K562 (cell line): ENCODE results near the gene POLR2B. TPM values are rescaled to one million over a fixed set of nuclear protein-coding genes. Genes with fewer than 3 reads are reported as not detected.

Source experiments
- ATAC-seq: fragments of 200-7000 bp; cut with Tn5 transposase; 3 replicates; pipeline ENCODE4 v1.9.1; 2020; ENCODE audit warnings: moderate library complexity
- BruUV-seq: library from RNA; stranded (reverse); fragments of 400-500 nt; replicated peaks from 2 replicates; lab custom pipeline; 2021; lab: Mats Ljungman, UMichigan
- CTCF ChIA-PET: fragments of 300-600 bp; formaldehyde crosslinking; extraction: SDS; loops from one replicate; lab custom pipeline; 2021; ENCODE audit warnings: low intra/inter-chr PET ratio; lab: Yijun Ruan, JAX
- POLR2A ChIA-PET: fragments of 300-600, 350-650 bp; sonication (Branson Sonifier 250); formaldehyde crosslinking; extraction: SDS; loops from one replicate; lab custom pipeline; 2021; ENCODE audit warnings: antibody characterized with exemption, inconsistent platforms; lab: Yijun Ruan, JAX
- DNase-seq, 4 experiments: peaks; one replicate each; pipeline versions ENCODE4 v3.0.0 to v3.0.0-alpha.2; 2011 to 2018; ENCODE audit warnings: low spot score in 3 of 4, mixed read lengths in 3 of 4; ENCODE audit errors: extremely low read depth in 1 of 4
- FAIRE-seq: peaks from 2 replicates; lab custom pipeline; 2011; peaks lifted over from hg19 to GRCh38; lab: Jason Lieb, UNC
- H2AFZ ChIP-seq: 2 replicates; pipeline ENCODE4 v1.6.0; 2011; ENCODE audit warnings: low read depth, low read length, control low read depth, inconsistent platforms
- H3K27ac ChIP-seq: fragments of 200-600 bp; 3 replicates; pipeline ENCODE4 v1.8.0; 2011; ENCODE audit warnings: low read depth, mild to moderate bottlenecking, control low read depth, inconsistent platforms, low read length, moderate library complexity, mixed read lengths; ENCODE audit errors: extremely low read depth
- H3K27me3 ChIP-seq, 2 experiments: fragments of 300-600 bp in 1 of 2; 2 replicates in 1 of 2; 3 replicates in 1 of 2; pipeline versions ENCODE4 v1.6.0 to v1.8.0; 2011; ENCODE audit warnings: inconsistent platforms in 2 of 2, low read length in 2 of 2, mild to moderate bottlenecking in 1 of 2, mixed read lengths in 1 of 2, moderate library complexity in 1 of 2; ENCODE audit not compliant: control insufficient read depth in 2 of 2, insufficient read depth in 2 of 2
- H3K36me3 ChIP-seq: fragments of 300-600 bp; 3 replicates; pipeline ENCODE4 v1.8.0; 2011; ENCODE audit warnings: mild to moderate bottlenecking, low read length, inconsistent platforms; ENCODE audit not compliant: control insufficient read depth, insufficient read depth
- H3K4me1 ChIP-seq, 2 experiments: fragments of 200-600 bp in 1 of 2; replicated peaks in 1 of 2; 2 replicates in 1 of 2; 3 replicates in 1 of 2; pipeline versions ENCODE4 v1.5.1 to v1.8.0; 2011; ENCODE audit warnings: inconsistent platforms in 2 of 2, low read length in 2 of 2, mild to moderate bottlenecking in 1 of 2, mixed read lengths in 1 of 2, moderate library complexity in 1 of 2; ENCODE audit not compliant: control insufficient read depth in 2 of 2, insufficient read depth in 2 of 2
- H3K4me2 ChIP-seq: 2 replicates; pipeline ENCODE4 v1.6.1; 2011; ENCODE audit warnings: low read length, control low read depth, inconsistent platforms, mixed read lengths; ENCODE audit not compliant: insufficient read depth
- H3K4me3 ChIP-seq: fragments of 200-600 bp; sonication (generic), shearing (Covaris generic); 2 replicates; pipeline ENCODE4 v1.5.1; 2016; ENCODE audit warnings: control low read depth, inconsistent platforms
- H3K79me2 ChIP-seq: fragments of 200-600 bp; 3 replicates; pipeline ENCODE4 v1.8.0; 2011; ENCODE audit warnings: low read length, inconsistent platforms; ENCODE audit not compliant: control insufficient read depth, insufficient read depth
- H3K9ac ChIP-seq, 2 experiments: 2 replicates each; pipeline versions ENCODE4 v1.6.0 to v1.6.1; 2011; ENCODE audit warnings: low read depth in 2 of 2, low read length in 2 of 2, control low read depth in 1 of 2, inconsistent platforms in 1 of 2, mild to moderate bottlenecking in 1 of 2, mixed read lengths in 1 of 2; ENCODE audit not compliant: insufficient read depth in 1 of 2
- H3K9me1 ChIP-seq: one replicate; pipeline ENCODE4 v1.6.0; 2011; ENCODE audit warnings: inconsistent platforms, mild to moderate bottlenecking, low read length, moderate library complexity; ENCODE audit not compliant: control insufficient read depth, insufficient read depth
- H3K9me3 ChIP-seq: replicated peaks from 2 replicates; pipeline ENCODE4 v1.5.1; 2011; ENCODE audit warnings: low read depth, low read length, inconsistent platforms; ENCODE audit not compliant: control insufficient read depth, insufficient read depth
- H4K20me1 ChIP-seq: replicated peaks from 2 replicates; pipeline ENCODE4 v1.6.1; 2011; ENCODE audit warnings: low read length, inconsistent platforms, mixed read lengths; ENCODE audit not compliant: control insufficient read depth, insufficient read depth
- E2F4 ChIP-seq: sonication (generic); formaldehyde crosslinking; IDR thresholded peaks from 2 replicates; pipeline ENCODE4 v1.8.0; 2022; ENCODE audit warnings: mild to moderate bottlenecking, low read depth, missing genetic modification reagents
- KAT8 ChIP-seq: fragments of 450-650 bp; IDR thresholded peaks from 2 replicates; pipeline ENCODE4 v1.6.1; 2016; ENCODE audit warnings: low read depth, mild to moderate bottlenecking
- MAFG ChIP-seq: fragments of 450-650 bp; conservative IDR thresholded peaks from 2 replicates; pipeline ENCODE4 v1.6.1; 2016; ENCODE audit warnings: missing genetic modification characterization, missing compliant biosample characterization
- PREB ChIP-seq: sonication (generic); formaldehyde crosslinking; IDR thresholded peaks from 2 replicates; pipeline ENCODE4 v1.8.1; 2023; ENCODE audit warnings: mild to moderate bottlenecking, missing genetic modification reagents
- ZBTB1 ChIP-seq: sonication (generic); formaldehyde crosslinking; IDR thresholded peaks from 2 replicates; pipeline ENCODE4 v1.8.1; 2023; ENCODE audit warnings: missing genetic modification reagents, low read depth, mild to moderate bottlenecking, borderline replicate concordance
- ZNF57 ChIP-seq: fragments of 450-650 bp; formaldehyde crosslinking; IDR thresholded peaks from 2 replicates; pipeline ENCODE4 v1.4.0; 2020; ENCODE audit warnings: mild to moderate bottlenecking, moderate library complexity
- WGBS: fragments of 100-300 bp; shearing (Covaris generic); methylation state at CpG from one replicate; pipeline ENCODE4 v1.1.6; 2016; ENCODE audit warnings: low coverage, mixed read lengths; ENCODE audit not compliant: insufficient coverage; ENCODE audit errors: missing lambda C conversion rate; 5-methylcytosine and 5-hydroxymethylcytosine counted together
- in situ Hi-C: fragments of 300-500 bp; cut with MboI; formaldehyde crosslinking; loops from 4 replicates; pipeline ENCODE4 v1.15.0; 2018; ENCODE audit warnings: inconsistent platforms, mixed read lengths
- intact Hi-C: fragments of 100-400 bp; cut with micrococcal nuclease; formaldehyde crosslinking; loops from 2 replicates; pipeline ENCODE4 v1.14.2; 2022
- polyA plus RNA-seq, 8 experiments: library from polyadenylated mRNA; depleted of rRNA in 4 of 8; stranded (reverse) in 5 of 8; unstranded in 3 of 8; fragments of >200 nt; fragmentation: Nextera tagmentation in 2 of 8; fragmentation: Illumina TruSeq in 1 of 8; extraction: Ambion mirVana in 2 of 8; extraction: Trizol in 1 of 8; gene quantifications; 2 replicates each; pipeline versions ENCODE4 v1.2.1 to v1.2.3, GENCODE V29; 2011 to 2014; ENCODE audit warnings: inconsistent platforms in 1 of 8, missing spikeins in 1 of 8
- total RNA-seq, 7 experiments: library from RNA; depleted of rRNA in 6 of 7; stranded (reverse); fragments of >200 nt in 6 of 7; fragmentation: Illumina TruSeq in 2 of 7; extraction: Trizol in 2 of 7; gene quantifications; 2 replicates each; pipeline versions ENCODE4 v1.2.1 to v1.2.3, GENCODE V29; 2011 to 2021; ENCODE audit warnings: low replicate concordance in 1 of 7
- TF ChIP-seq, protein P1 (sequence below): fragments of 250-450 bp; sonication (Bioruptor Pico); IDR thresholded peaks from 2 replicates; pipeline ENCODE4 v1.5.0; 2021; ENCODE audit warnings: mild to moderate bottlenecking, moderate library complexity
- TF ChIP-seq, protein P2 (sequence below): sonication (generic); formaldehyde crosslinking; IDR thresholded peaks from 2 replicates; pipeline ENCODE4 v1.8.1; 2023; ENCODE audit warnings: mild to moderate bottlenecking, missing genetic modification reagents

The POLR2B gene
- total and polyA plus RNA-seq, 9 of the 15 experiments (the other 6 are each of a cell fraction or from before 2014, with no cell fraction given), result 60.9 to 208 (median 142) TPM

GRCh38 chr4:57044279-57044678 is 65.6 kb downstream of the POLR2B start (continued):
- TF ChIP-seq, protein P1, sequence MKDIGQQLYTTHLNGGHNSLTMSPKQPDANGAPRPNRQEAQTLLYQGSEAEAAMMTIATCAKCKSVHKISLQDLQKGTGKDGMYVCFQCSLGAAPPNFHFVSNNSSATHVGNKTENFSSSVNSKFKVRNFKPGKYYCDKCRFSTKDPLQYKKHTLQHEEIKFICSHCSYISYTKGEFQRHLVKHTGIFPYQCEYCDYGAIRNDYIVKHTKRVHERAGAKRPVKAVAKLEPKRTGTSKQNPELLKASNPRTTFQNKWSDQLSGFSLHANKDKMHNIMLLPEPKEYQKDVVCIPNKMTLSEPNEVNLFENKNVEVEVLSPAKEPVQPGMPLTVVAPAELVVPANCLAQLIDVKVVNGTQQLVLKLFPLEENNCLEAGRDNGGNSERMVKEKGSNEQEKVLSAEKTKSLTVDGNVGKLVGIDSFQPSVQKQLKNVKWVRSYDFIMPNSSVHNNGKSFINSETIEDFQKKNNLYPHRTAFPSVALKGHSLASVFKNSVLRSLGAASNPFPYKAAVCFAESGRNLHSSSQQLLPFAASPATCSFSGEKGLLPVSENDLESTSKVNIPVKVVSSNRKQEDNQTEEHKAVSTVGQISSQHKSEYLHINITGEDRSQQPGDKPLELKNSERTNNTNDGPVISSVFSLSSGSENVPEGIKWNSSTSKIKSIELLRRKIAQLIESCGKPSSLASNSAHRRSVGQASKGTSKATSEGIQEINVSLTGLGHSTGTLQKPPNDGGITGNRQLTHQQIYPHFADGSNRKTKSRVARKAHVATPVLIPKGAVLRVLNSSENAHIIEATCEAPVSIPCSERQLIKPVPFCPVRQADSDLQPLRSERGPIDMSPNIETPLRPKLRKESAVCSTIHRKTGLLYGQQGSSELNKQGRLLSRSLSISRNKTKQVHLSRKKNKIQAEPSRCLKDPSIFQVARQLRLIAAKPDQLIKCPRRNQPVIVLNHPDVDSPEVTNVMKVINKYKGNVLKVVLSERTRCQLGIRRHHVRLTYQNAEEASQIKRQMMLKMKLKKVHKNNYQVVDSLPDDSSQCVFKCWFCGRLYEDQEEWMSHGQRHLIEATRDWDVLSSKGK (CRISPR knock-in tag), result no peak
- no peak for TF ChIP-seq KAT8
- no peak for TF ChIP-seq PREB (CRISPR knock-in tag)
- TF ChIP-seq ZNF57 (CRISPR knock-in tag), result no peak
- TF ChIP-seq ZBTB1 (CRISPR knock-in tag), result no peak

- FAIRE-seq (no peak), DNase-seq (no peak)
- 0% methylated on average over 1 of the region's 1 CpG for WGBS
- no peak for TF ChIP-seq E2F4
- TF ChIP-seq MAFG (tag), result no peak
- TF ChIP-seq, protein P2, sequence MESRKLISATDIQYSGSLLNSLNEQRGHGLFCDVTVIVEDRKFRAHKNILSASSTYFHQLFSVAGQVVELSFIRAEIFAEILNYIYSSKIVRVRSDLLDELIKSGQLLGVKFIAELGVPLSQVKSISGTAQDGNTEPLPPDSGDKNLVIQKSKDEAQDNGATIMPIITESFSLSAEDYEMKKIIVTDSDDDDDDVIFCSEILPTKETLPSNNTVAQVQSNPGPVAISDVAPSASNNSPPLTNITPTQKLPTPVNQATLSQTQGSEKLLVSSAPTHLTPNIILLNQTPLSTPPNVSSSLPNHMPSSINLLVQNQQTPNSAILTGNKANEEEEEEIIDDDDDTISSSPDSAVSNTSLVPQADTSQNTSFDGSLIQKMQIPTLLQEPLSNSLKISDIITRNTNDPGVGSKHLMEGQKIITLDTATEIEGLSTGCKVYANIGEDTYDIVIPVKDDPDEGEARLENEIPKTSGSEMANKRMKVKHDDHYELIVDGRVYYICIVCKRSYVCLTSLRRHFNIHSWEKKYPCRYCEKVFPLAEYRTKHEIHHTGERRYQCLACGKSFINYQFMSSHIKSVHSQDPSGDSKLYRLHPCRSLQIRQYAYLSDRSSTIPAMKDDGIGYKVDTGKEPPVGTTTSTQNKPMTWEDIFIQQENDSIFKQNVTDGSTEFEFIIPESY (CRISPR knock-in tag), result no peak
Observed at GRCh38 chr4:57044996-57045395, 66.3 kb downstream of the POLR2B start.

More at GRCh38 chr4:57044996-57045395, 66.3 kb downstream of the POLR2B start:
- H3K4me2 ChIP-seq, result no peak overlapping the region
- CTCF ChIA-PET, result no interaction called here
- H3K9me3 ChIP-seq, result no peaks in the 10 kb centered on the region
- no peaks in the 10 kb centered on the region for H3K9me1 ChIP-seq
- H3K27ac ChIP-seq, result no peak overlapping the region
- intact Hi-C loops (no loop called here), in situ Hi-C loops (no loop called here)
- POLR2A ChIA-PET, result no interaction called here
- peaks cover 14 to 18% of the 10 kb centered on the region in 2 experiments for H3K27me3 ChIP-seq
- no peaks in the 10 kb centered on the region for H3K4me1 ChIP-seq
- H4K20me1 ChIP-seq, result no peaks in the 10 kb centered on the region
- BruUV-seq, result no TSS peak
- ATAC-seq, result no peak
- no peak overlapping the region for H3K4me3 ChIP-seq
- no peak overlapping the region for H2AFZ ChIP-seq
- H3K36me3 ChIP-seq, result no peaks in the 10 kb centered on the region
- no peak overlapping the region for H3K9ac ChIP-seq
- H3K79me2 ChIP-seq, result no peaks in the 10 kb centered on the region
